H1 (cell line): ENCODE data around the gene HIPK3. TPM values are rescaled to one million over a fixed set of nuclear protein-coding genes. Genes with fewer than 3 reads are reported as not detected.
A peak's percentile ranks its signal among the peaks of the same experiment; 100 is the strongest.

Experiments used
- CTCF ChIA-PET: fragments of 300-600 bp; sonication (Branson Sonifier 250); formaldehyde crosslinking; loops from one replicate; lab custom pipeline; 2021; ENCODE audit not compliant: partially characterized antibody; lab: Charles Lee
- POLR2A ChIA-PET: fragments of 300-600 bp; sonication (Branson Sonifier 250); formaldehyde crosslinking; loops from one replicate; lab custom pipeline; 2021; ENCODE audit warnings: inconsistent platforms; ENCODE audit not compliant: partially characterized antibody; lab: Charles Lee
- DNase-seq, 2 experiments: peaks; one replicate each; pipeline versions ENCODE4 v3.0.0 to v3.0.0-alpha.2; 2010 to 2022; ENCODE audit warnings: low spot score in 2 of 2, low read depth in 1 of 2, mixed read lengths in 1 of 2
- FAIRE-seq: peaks from 2 replicates; lab custom pipeline; 2011; peaks lifted over from hg19 to GRCh38; lab: Jason Lieb, UNC
- H2AFZ ChIP-seq: 2 replicates; pipeline ENCODE4 v1.8.1; 2012; ENCODE audit warnings: low read length, inconsistent platforms
- H2AK5ac ChIP-seq: 2 replicates; pipeline ENCODE4 v1.6.1; 2013; ENCODE audit warnings: low read depth, low read length
- H2BK120ac ChIP-seq: replicated peaks from 2 replicates; pipeline ENCODE3; 2013; ENCODE audit warnings: low read depth, low read length, inconsistent platforms
- H2BK12ac ChIP-seq: 2 replicates; pipeline ENCODE4 v1.6.1; 2013; ENCODE audit warnings: low read depth, low read length
- H2BK15ac ChIP-seq: 2 replicates; pipeline ENCODE4 v1.6.1; 2013; ENCODE audit warnings: low read length
- H2BK20ac ChIP-seq: 2 replicates; pipeline ENCODE4 v1.6.1; 2013; ENCODE audit warnings: low read length
- H2BK5ac ChIP-seq: 2 replicates; pipeline ENCODE4 v1.6.1; 2013; ENCODE audit warnings: low read depth, low read length
- H3K14ac ChIP-seq: 2 replicates; pipeline ENCODE4 v1.6.1; 2013; ENCODE audit warnings: inconsistent platforms; ENCODE audit not compliant: insufficient read length
- H3K18ac ChIP-seq: 2 replicates; pipeline ENCODE4 v1.6.1; 2013; ENCODE audit warnings: low read length; ENCODE audit errors: extremely low read depth
- H3K23ac ChIP-seq: 2 replicates; pipeline ENCODE4 v1.6.1; 2013; ENCODE audit warnings: inconsistent platforms; ENCODE audit not compliant: insufficient read length
- H3K23me2 ChIP-seq: 2 replicates; pipeline ENCODE4 v1.6.1; 2013; ENCODE audit warnings: low read depth, low read length
- H3K27ac ChIP-seq: 2 replicates; pipeline ENCODE4 v1.6.1; 2011; ENCODE audit warnings: low read depth, low read length, inconsistent platforms
- H3K27me3 ChIP-seq, 4 experiments: replicated peaks in 1 of 4; 1 replicate in 1 of 4; 2 replicates in 3 of 4; pipeline versions ENCODE4 v1.6.1 to v1.8.1; 2011 to 2013; ENCODE audit warnings: low read length in 3 of 4, mild to moderate bottlenecking in 3 of 4, inconsistent platforms in 2 of 4, mixed read lengths in 2 of 4, moderate library complexity in 1 of 4; ENCODE audit not compliant: control insufficient read depth in 3 of 4, insufficient read depth in 3 of 4; ENCODE audit errors: extremely low read depth in 1 of 4
- H3K36me3 ChIP-seq, 4 experiments: 2 replicates each; pipeline versions ENCODE4 v1.6.1 to v1.8.1; 2011 to 2013; ENCODE audit warnings: mild to moderate bottlenecking in 4 of 4, low read length in 3 of 4, moderate library complexity in 2 of 4, control low read depth in 1 of 4, inconsistent platforms in 1 of 4; ENCODE audit not compliant: insufficient read depth in 4 of 4, control insufficient read depth in 2 of 4
- H3K4ac ChIP-seq: replicated peaks from 2 replicates; pipeline ENCODE3; 2013; ENCODE audit warnings: low read length, low read depth, mixed read lengths, inconsistent platforms; ENCODE audit not compliant: insufficient read length
- H3K4me1 ChIP-seq, 4 experiments: replicated peaks in 1 of 4; 1 replicate in 1 of 4; 2 replicates in 3 of 4; pipeline versions ENCODE4 v1.6.1 to v1.8.1; 2011 to 2013; ENCODE audit warnings: low read length in 3 of 4, inconsistent platforms in 2 of 4, mixed read lengths in 1 of 4; ENCODE audit not compliant: insufficient read depth in 4 of 4, control insufficient read depth in 3 of 4
- H3K4me2 ChIP-seq, 2 experiments: 2 replicates each; pipeline versions ENCODE4 v1.6.1 to v1.8.1; 2011 to 2013; ENCODE audit warnings: low read depth in 2 of 2, low read length in 2 of 2, control low read depth in 1 of 2, inconsistent platforms in 1 of 2, mild to moderate bottlenecking in 1 of 2; ENCODE audit not compliant: insufficient read depth in 1 of 2
- H3K4me3 ChIP-seq, 4 experiments: fragments of 200-600, 300-600 bp in 1 of 4; sonication (generic), shearing (Covaris generic), sonication (Bioruptor Twin) in 1 of 4; 2 replicates each; pipeline versions ENCODE4 v1.5.1 to v1.8.1; 2011 to 2016; ENCODE audit warnings: low read length in 4 of 4, low read depth in 3 of 4, control low read depth in 2 of 4, inconsistent platforms in 2 of 4, mild to moderate bottlenecking in 2 of 4, mixed read lengths in 1 of 4, moderate library complexity in 1 of 4; ENCODE audit not compliant: insufficient read depth in 2 of 4; ENCODE audit errors: extremely low read depth in 1 of 4
- H3K56ac ChIP-seq: replicated peaks from 2 replicates; pipeline ENCODE3; 2013; ENCODE audit warnings: low read depth, mild to moderate bottlenecking, mixed read lengths, low read length, inconsistent platforms; ENCODE audit not compliant: insufficient read length
- H3K79me1 ChIP-seq: 2 replicates; pipeline ENCODE4 v1.6.1; 2013; ENCODE audit warnings: low read depth, low read length, control low read depth
- H3K79me2 ChIP-seq, 2 experiments: 2 replicates each; pipeline versions ENCODE4 v1.6.1 to v1.8.1; 2012 to 2013; ENCODE audit warnings: low read length in 2 of 2, mild to moderate bottlenecking in 2 of 2, inconsistent platforms in 1 of 2; ENCODE audit not compliant: insufficient read depth in 2 of 2, control insufficient read depth in 1 of 2
- H3K9ac ChIP-seq, 4 experiments: replicated peaks in 1 of 4; 1 replicate in 1 of 4; 2 replicates in 3 of 4; pipeline versions ENCODE4 v1.6.1 to v1.8.1; 2011 to 2013; ENCODE audit warnings: low read depth in 3 of 4, low read length in 3 of 4, control low read depth in 2 of 4, mild to moderate bottlenecking in 2 of 4, moderate library complexity in 2 of 4, inconsistent platforms in 1 of 4; ENCODE audit errors: extremely low read depth in 1 of 4
- H3K9me3 ChIP-seq, 2 experiments: 2 replicates each; pipeline versions ENCODE4 v1.6.1 to v1.8.1; 2012 to 2013; ENCODE audit warnings: mild to moderate bottlenecking in 2 of 2, moderate library complexity in 2 of 2, control low read depth in 1 of 2, inconsistent platforms in 1 of 2, low read depth in 1 of 2, low read length in 1 of 2, mixed read lengths in 1 of 2; ENCODE audit not compliant: insufficient read depth in 2 of 2
- H4K20me1 ChIP-seq, 2 experiments: replicated peaks in 1 of 2; 2 replicates each; pipeline versions ENCODE3 to v1.8.1; 2011 to 2013; ENCODE audit warnings: inconsistent platforms in 2 of 2, low read length in 2 of 2, mild to moderate bottlenecking in 1 of 2; ENCODE audit not compliant: insufficient read depth in 2 of 2, control insufficient read depth in 1 of 2
- H4K5ac ChIP-seq: 2 replicates; pipeline ENCODE4 v1.6.1; 2013; ENCODE audit warnings: low read length, low read depth, mixed read lengths, inconsistent platforms; ENCODE audit not compliant: insufficient read length
- H4K8ac ChIP-seq: 2 replicates; pipeline ENCODE4 v1.8.0; 2013; ENCODE audit warnings: mild to moderate bottlenecking, moderate library complexity, low read length, inconsistent platforms; ENCODE audit not compliant: insufficient read depth; ENCODE audit errors: extremely low read depth
- H4K91ac ChIP-seq: replicated peaks from 2 replicates; pipeline ENCODE3; 2013; ENCODE audit warnings: low read length, mixed read lengths, inconsistent platforms; ENCODE audit not compliant: insufficient read length
- RAD21 ChIP-seq, 2 experiments: IDR thresholded peaks in 1 of 2; conservative IDR thresholded peaks in 1 of 2; 2 replicates each; pipeline ENCODE4 v1.6.1; 2011; ENCODE audit warnings: low read depth in 2 of 2, low read length in 2 of 2, improper control_type of control experiment in 1 of 2, inconsistent platforms in 1 of 2, mild to moderate bottlenecking in 1 of 2, moderate library complexity in 1 of 2
- SP2 ChIP-seq: IDR thresholded peaks from 2 replicates; pipeline ENCODE4 v1.6.1; 2012; ENCODE audit warnings: mild to moderate bottlenecking, low read length, inconsistent platforms
- WGBS, 2 experiments: shearing (Covaris generic) in 1 of 2; methylation state at CpG; one replicate each; pipeline versions ENCODE4 v1.1.6 to v1.1.7; 2013 to 2015; ENCODE audit warnings: low lambda C conversion rate in 2 of 2, mixed read lengths in 2 of 2, inconsistent platforms in 1 of 2, low coverage in 1 of 2, missing lambda C conversion rate in 1 of 2; ENCODE audit not compliant: insufficient replicate concordance in 2 of 2, insufficient coverage in 1 of 2, insufficient read length in 1 of 2; ENCODE audit errors: extremely low coverage in 1 of 2, missing lambda C conversion rate in 1 of 2; 5-methylcytosine and 5-hydroxymethylcytosine counted together
- polyA plus RNA-seq, 7 experiments: library from polyadenylated mRNA; depleted of rRNA in 3 of 7; stranded (reverse) in 5 of 7; unstranded in 2 of 7; fragments of >200 nt in 5 of 7; fragments of 200-250 nt in 2 of 7; gene quantifications; 1 replicate in 5 of 7; 2 replicates in 1 of 7; 4 replicates in 1 of 7; pipeline versions ENCODE4 v1.2.1 to v1.2.3, GENCODE V29; 2011 to 2013; ENCODE audit warnings: missing spikeins in 2 of 7, mixed read lengths in 2 of 7
- total RNA-seq: library from RNA; stranded (reverse); fragmentation: NEBNext Ultra II Directional; extraction: Animal tissue kit (Norgen Biotek cat#: 25700); gene quantifications from 2 replicates; pipeline ENCODE4 v1.2.1, GENCODE V29; 2021

Gene HIPK3
- total and polyA plus RNA-seq, 2 of the 8 experiments (the other 6 are each of a cell fraction or from before 2014, with no cell fraction given) = 5.0 to 22.3 TPM

GRCh38 chr11:33323421-33323820, 66.2 kb downstream of the HIPK3 start:
- Histone ChIP-seq H3K4me3 (no peak overlapping the region), H2AK5ac (no peak overlapping the region), H3K4me1 (peaks cover 0 to 6% (median 0%) of the 10 kb centered on the region in 4 experiments; a peak in 1 of 7 replicates), H3K56ac (no peak overlapping the region), H3K36me3 (no peaks in the 10 kb centered on the region), H3K14ac (no peak overlapping the region), H3K9ac (no peak overlapping the region), H2BK15ac (no peak overlapping the region), H3K23ac (no peak overlapping the region), H4K20me1 (peaks cover 0 to 5% of the 10 kb centered on the region in 2 experiments), H3K79me1 (no peaks in the 10 kb centered on the region), H3K18ac (no peak overlapping the region), H4K91ac (no peak overlapping the region), H3K23me2 (no peaks in the 10 kb centered on the region; the same call in 1 of the 2 replicates), H3K79me2 (peaks cover 0 to 27% of the 10 kb centered on the region in 2 experiments; a peak in 2 of 4 replicates), H4K8ac (no peak overlapping the region), H3K27ac (no peak overlapping the region), H3K4me2 (no peak overlapping the region), H3K27me3 (no peaks in the 10 kb centered on the region), H2BK12ac (no peak overlapping the region), H2BK20ac (no peak overlapping the region), H3K4ac (no peak overlapping the region), H2BK5ac (no peak overlapping the region), H3K9me3 (no peaks in the 10 kb centered on the region), H2AFZ (no peak overlapping the region), H2BK120ac (no peak overlapping the region), H4K5ac (no peak overlapping the region)
- TF ChIP-seq SP2 = no peak
- TF ChIP-seq RAD21 (IDR thresholded peaks at IDR 0.05 in 1 of 2, conservative IDR thresholded peaks at IDR 0.05 in 1 of 2; ENCODE audit: low read depth in 2 of 2, low read length in 2 of 2) = 0 out of 4 replicates have a peak, but pooled peaks of 1 of the 2 experiments have one; percentile 1
- FAIRE-seq (no peak), DNase-seq (no peak)
- POLR2A ChIA-PET = no interaction called here
- CTCF ChIA-PET = no interaction called here
- WGBS, 2 experiments = 87% methylated on average over 4 of the region's 4 CpGs; no CpG with 5 or more reads in 1 of the 2 experiments
